Heart left ventricle (tissue), 13 donors: Measurements from ENCODE around the gene NCF2.

ENCODE experiments used
- CTCF ChIP-seq, 12 donors: fragments of 200-600 bp; sonication (generic) in 4 of 12; IDR thresholded peaks; one replicate each; pipeline versions ENCODE4 v1.5.0 to v1.8.0; 2018 to 2022; ENCODE audit warnings: antibody characterized with exemption in 12 of 12, mild to moderate bottlenecking in 5 of 12
- POLR2A ChIP-seq, 2 donors: fragments of 450-650 bp; IDR thresholded peaks; one replicate each; pipeline ENCODE4 v1.6.1; 2017; ENCODE audit warnings: antibody characterized with exemption in 2 of 2, mild to moderate bottlenecking in 2 of 2, moderate library complexity in 2 of 2
- donor health status: ischemic (EF 13 %, LVEDD 7.1; RV severe dilation, severe dysfunction).
- donor health status: DM: no; HTN: yes; CAD: no.
- donor health status: DM: no; HTN: no; CAD: no.
- donor health status: ischemic (EF 25% LVEDD 6.9; RV normal size, moderate dysfunction).
- donor health status: ischemic (EF 25% LVEDD 5.7; RV mildly dilated, moderate dysfunction).
- donor health status: ischemic (EF 35%, LVEDD 5.7; RV mildly dilated, moderate dysfunction).
- donor health status: nonischemic (EF 11% LVEDD 7.7; RV severe dilation, severe dysfunction).
- donor health status: DM: yes; HTN: yes; CAD: no.
- donor health status: PGD.
- donor health status: ischemic (EF 29% LVEDD 5.4; RV normal size, mild dysfunction).
- donor health status: nonischemic (EF 23%, LVEDD 6.1; RV moderate dilation, normal function).

GRCh38 chr1:183520379-183520778 is 69.9 kb downstream of the NCF2 start:
- TF ChIP-seq CTCF (IDR thresholded peaks at IDR 0.05) (no peak), POLR2A (IDR thresholded peaks at IDR 0.05) (no peak)
